GM18505 (cell line): ENCODE data around the gene SMAGP.
"Not testable (repeated sequence)": the region's sequence is repeated elsewhere in the genome, so short reads cannot be mapped to it uniquely, and the experiment has no call there.

ENCODE experiments used
- ATAC-seq: cut with Tn5 transposase; IDR thresholded peaks from one replicate; pipeline ENCODE4 v1.9.1; 2021; ENCODE audit not compliant: unreplicated experiment
- POLR2A ChIP-seq: IDR thresholded peaks from 4 replicates; pipeline ENCODE4 v1.6.1; 2011; ENCODE audit warnings: borderline replicate concordance; ENCODE audit not compliant: insufficient read depth, insufficient read length; ENCODE audit errors: extremely low read depth

Gene SMAGP

DNA sequence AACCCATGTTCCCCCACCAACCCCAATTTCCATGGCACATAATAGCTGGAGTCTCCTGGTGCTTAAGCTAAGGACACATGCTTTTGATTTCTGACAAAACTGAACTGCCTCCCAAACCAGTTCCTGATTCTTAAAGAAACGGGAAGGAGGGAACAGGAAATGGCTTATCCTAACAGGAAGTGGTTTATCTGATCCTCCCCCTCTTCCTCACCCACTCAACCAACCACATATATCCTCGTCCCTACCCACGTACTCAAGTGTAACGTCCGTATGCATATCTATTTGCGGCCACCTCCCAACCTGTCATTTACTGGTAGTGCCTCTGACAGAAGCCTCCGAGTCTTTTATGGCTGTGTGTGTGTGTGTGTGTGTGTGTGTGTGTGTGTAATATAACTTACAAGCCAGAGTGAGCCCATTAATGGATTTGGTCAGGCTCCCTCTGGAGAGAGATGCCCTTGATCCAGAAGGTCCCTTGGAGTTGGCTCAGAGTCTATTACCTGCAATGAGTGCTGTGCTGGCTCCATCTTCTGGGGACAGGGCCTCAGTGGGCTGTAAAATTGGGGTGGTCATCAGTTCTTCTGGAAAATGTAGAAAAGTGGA lies 23.9 kb downstream of the SMAGP start:
- ATAC-seq: no peak
- no peak for TF ChIP-seq POLR2A

DNA sequence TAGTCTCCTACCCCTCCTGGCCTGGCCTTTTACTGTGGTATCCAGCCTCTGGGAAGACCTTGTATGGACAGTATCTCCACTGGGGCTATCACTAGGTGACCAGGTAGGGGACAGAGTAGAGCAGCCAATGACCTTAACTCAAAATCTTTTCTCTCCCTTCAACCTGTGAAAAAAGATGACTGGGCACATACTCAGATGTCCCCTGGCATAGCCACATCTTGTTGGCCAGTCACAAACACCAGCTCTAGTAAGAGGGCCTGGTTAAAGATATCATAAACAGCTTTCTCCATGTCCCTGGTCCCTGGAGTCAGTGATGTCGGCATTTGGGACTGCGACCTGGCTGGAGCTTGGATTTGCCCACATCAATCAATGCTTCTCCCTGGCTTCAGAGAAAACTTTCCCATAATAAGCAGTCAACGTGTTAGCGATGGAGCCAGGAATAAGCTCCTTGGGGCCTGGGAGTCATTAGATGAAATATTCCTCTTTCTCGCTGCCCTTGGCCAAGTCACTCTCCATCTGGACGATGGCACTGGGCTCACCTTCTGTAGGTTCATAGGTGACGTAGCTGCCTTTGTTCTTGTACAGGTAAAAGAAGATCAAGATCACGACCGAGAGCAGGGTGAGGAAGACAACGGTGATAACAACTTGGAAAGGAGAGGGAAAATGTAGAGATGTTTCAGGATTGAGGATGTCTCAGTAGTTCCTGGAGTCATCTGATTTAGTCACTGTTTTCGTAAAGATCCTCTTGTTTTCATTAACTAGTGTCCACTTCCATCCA lies 24.6 kb downstream of the SMAGP start:
- TF ChIP-seq POLR2A: peak; percentile 8

DNA sequence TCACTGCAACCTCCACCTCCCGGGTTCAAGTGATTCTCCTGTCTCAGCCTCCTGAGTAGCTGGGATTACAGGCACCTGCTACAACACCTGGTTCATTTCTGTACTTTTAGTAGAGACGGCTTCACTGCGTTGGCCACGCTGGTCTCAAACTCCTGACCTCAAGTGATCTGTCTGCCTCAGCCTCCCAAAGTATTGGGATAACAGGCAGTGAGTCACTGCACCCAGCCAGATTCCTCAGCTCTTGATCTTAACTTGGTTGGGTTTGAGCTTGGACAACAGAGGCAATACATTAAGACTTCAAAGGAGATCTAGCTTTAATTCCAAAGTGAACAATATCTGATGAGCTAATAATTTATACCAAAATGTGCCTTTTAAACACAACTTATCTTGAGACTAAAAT lies 25.9 kb downstream of the SMAGP start:
- TF ChIP-seq POLR2A: no peak

More for the DNA sequence above, 24.6 kb downstream of the SMAGP start:
- no peak for ATAC-seq

DNA sequence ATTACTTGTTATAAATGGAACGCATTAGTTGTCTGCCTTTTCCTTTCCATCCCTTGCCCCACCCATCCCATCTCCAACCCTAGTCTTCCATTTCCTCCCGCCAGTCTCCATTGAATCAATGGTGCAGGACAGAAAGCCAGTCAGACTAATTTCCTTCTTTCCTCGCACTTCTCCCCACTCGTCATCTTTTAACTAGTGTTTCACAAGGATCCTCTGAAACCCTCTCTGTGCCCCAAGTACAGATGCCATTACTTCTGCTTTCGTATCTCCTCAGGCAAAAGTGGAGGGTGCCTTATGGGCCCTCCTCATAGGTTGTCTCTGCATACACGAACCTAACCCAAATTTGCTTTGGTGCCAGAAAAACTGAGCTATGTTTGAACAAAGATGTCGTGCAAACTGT lies 27.3 kb downstream of the SMAGP start:
- no peak for TF ChIP-seq POLR2A
- ATAC-seq: no peak

More for the DNA sequence above, 25.9 kb downstream of the SMAGP start:
- no peak for ATAC-seq

DNA sequence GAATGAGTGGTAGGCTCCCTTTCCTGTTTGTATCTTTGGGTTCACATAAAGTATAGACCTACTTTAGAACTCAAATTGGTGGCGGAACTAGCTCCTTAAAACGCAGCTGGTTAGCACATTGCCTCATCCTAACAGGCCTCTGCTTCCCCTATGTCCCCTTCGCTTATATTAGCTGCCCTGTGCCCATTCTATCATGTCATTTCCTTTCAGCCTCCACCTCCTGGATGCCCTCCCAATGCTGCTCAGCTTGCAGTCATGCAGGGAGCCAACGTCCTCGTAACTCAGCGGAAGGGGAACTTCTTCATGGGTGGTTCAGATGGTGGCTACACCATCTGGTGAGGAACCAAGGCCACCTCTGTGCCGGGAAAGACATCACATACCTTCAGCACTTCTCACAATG lies 28.1 kb downstream of the SMAGP start:
- ATAC-seq: no peak
- TF ChIP-seq POLR2A: no peak

DNA sequence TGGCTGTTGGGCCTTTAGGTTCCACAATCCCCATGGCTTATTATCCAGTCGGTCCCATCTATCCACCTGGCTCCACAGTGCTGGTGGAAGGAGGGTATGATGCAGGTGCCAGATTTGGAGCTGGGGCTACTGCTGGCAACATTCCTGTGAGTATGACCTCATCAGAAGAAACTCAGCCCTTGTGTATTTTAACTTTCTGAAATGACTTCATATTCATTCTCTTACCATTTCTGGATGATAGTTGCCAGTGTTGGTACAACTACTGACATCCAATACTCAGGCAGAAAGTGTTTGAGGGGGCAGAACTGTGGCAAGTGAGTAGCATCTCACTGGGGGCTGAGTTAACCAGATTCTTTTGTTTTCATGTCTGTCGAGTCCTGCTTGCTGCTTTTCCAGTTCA lies 29.2 kb downstream of the SMAGP start:
- no peak for ATAC-seq
- no peak for TF ChIP-seq POLR2A

DNA sequence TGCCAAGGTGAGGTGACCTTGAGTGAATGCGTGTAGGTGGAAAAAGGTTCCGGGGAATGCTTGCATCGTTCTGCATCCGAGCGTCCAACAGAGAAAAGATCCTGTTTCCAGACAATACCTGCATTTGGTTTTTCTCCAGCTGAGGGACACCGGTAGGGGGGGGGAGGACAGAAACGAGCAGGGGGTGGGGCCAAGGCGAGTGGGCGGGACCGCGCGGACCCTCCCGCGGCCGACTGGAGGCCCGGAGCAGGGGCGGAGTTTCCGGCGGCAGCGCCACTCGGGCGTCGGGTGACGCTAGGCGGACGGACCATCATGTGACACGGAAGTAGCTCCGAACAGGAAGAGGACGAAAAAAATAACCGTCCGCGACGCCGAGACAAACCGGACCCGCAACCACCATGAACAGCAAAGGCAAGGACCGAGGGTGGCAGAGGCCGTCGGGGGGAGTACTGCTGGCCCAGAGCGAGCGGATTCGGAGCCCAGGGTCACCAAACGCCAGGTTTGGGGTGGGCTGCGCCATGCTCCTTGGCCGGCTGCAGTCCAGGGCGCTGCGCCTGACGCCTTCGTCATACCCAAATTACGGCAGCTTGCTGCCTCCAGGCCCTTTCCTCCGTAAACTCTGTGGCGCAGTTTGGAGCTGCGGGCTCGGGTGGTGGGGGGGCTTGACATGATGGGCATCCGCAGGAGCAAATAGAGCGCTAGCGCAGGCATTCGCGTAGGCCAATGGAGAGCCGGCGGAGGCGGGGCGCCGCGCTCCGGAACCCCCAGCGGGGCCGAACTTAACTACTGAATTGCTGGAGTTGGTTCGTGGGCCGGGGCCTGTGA lies 31.5 kb downstream of the SMAGP start, which contains the start of gene DAZAP2:
Gene DAZAP2 (plus strand): TSS at position 317 of the 825 bp plus-strand sequence. CDS start 82 bp downstream, at position 399.
- ATAC-seq: peak; percentile 90
- peak; percentile 96 for TF ChIP-seq POLR2A

DNA sequence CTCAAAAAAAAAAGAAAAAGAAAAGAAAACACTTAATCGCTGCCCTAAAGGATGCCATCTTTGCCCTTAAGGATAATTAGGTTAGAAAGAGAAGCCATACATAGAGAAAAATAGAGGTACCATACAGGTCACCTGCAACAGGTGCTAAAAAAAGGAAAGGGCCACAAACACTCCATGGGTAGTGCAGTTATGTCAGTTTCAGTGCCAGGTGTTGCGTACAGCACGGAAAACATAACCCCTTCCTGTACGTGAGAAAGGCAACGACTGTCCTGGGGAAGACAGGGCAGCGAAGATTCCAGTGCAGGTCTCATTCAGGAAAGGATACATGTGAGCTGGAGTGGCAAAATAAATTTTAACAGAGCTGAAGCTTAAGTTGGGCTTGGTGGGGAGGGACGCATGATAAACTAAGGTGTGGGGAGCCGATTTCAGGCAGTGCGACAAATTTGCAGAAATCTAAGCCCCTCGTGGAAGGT lies 32.1 kb downstream of the SMAGP start:
- no peak for ATAC-seq
- no peak for TF ChIP-seq POLR2A

DNA sequence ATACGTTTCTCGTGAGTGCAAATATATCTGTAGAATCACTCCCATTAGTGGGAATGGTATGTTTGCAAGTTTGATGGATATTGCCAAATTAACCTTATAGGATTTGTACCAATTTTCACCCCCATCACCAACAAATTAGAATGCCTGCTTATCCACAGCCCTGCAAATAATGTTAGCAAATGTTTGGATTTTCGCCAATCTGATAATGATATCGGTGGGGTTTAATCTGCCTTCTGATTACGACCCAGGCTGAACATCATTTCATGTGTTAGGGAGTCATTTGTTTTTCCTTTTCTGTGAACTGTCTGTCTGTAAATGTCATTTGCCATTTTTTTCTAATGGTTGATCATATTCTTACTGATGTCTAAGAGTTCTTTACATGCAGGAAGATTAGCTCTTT lies 35.7 kb downstream of the SMAGP start:
- no peak for ATAC-seq
- no peak for TF ChIP-seq POLR2A

DNA sequence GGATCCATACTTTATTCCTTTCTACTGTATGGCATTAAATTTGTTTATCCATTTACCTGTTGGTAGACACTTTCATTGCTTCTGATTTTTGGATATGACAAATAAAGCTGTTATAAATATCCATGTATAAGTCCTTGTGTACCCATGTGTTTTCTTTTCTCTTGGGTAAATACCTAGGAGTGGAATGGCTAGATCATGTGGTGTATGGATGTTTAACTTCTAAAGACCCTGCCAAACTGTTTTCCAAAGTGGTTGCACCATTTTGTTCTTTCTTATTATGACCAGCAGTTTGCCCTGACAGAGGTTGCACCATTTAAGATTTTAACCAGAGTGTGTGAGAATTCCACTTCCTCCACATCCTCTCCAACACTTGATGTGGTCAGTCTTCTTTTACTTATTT lies 37.6 kb downstream of the SMAGP start:
- ATAC-seq: no peak
- no peak for TF ChIP-seq POLR2A

DNA sequence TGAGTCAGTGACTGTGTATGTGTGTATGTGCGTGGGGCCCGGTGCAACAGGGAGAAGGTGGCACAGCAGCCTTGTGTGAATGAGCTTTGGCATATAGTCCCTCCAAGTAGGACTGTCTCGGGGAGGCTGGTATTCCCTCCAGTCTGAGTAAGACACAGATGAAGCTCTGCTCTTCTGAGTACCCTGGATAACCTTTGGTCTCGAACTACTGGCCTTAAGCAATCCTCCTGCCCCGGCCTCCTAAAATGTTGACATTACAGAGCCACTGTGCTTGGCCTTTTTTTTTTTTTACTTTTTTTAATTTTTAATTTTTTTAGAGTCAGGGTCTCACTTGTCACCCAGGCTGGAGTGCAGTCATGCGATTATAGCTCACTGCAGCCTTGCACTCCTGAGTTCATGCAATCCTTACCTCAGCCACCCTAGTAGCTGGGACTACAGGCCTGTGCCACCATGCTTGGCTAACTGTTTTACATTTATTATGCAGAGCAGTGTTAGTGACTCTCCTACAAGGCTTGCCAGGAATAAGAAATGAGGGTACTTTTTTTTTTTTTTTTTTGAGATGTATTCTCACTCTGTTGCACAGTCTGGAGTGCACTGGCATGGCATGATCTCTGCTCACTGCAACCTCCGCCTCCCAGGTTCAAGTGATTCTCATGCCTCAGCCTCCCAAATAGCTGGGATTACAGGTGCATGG lies 41.0 kb downstream of the SMAGP start:
- TF ChIP-seq POLR2A: no peak
- no peak for ATAC-seq

DNA sequence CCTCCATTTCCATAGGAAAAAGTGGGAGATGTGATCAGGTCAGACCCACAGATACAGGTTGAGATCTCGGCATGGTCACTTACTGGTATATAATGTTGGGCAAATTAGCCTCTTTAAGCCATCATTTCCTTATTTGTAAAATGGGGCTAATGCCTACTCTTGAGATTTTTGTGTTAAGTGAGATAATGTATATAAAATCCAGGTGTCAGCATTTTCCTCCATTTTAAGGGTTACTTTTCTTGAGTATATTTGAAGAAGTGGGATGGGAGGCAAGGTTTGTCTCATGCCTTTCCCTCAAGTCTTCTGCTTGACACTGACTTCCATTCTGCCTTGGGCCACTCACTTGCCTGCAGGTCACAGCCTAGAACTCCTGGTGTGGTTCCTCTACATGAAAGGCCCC lies 42.3 kb downstream of the SMAGP start:
- TF ChIP-seq POLR2A: no peak
- no peak for ATAC-seq

DNA sequence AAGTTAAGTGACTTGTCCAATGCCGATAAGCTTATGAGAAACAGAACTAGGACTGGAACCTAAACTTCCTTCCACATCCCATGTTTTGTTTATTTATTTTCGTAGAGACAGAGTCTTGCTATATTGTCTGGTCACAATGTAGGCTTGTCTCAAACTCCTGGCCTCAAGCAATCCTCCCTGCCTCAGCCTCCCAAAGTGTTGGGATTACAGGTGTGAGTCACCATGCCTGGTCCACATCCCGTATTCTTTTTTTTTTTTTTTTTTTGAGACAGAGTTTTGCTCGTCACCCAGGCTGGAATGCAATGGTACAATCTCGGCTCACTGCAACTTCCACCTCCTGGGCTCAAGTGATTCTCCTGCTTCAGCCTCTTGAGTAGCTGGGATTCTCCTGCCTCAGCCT lies 43.1 kb downstream of the SMAGP start:
- not testable (repeated sequence) for ATAC-seq
